ENCODE measurements around the gene STKLD1. TPM values are rescaled to one million over a fixed set of nuclear protein-coding genes. Genes with fewer than 3 reads are reported as not detected.
"Not testable (repeated sequence)": the region's sequence is repeated elsewhere in the genome, so short reads cannot be mapped to it uniquely, and the experiment has no call there.

The STKLD1 gene
- polyA plus RNA-seq, 1 donor = 2.4 TPM

DNA sequence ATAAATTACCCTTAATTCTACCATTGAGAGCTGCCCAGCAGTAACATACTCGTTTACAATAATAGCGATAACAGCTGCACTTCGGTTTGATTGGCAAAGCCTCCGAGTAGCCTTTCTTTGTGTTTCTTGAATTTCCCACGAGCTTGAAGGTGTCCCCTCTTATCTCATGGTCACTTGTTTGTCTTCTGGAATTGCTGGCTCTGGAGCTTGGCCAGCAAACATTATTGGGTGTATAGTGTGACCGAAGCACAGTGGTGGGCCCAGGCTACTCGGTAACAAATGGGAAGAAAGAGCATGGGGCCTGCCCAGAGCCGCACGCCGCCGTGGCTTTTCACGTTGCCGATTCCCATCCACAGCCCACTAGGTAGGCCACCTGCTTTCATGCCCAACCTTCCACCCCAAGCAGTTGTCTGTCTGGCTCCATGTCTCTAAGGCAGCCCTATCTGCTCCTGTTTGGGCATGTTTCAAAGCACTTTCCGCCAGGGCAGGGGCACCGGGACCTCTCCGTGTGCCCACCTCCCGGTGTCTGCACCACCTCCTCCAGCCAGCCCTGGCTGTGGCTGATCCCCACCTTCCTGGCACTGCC lies 8.7 kb downstream of the STKLD1 start:
- Histone ChIP-seq H3K36me3 (ENCODE audit: control insufficient read depth, insufficient read depth, low read length) (no peaks in the 10 kb centered on the region), H3K9me3 (ENCODE audit: control insufficient read depth, low read depth, low read length) (peaks cover 13% of the 10 kb centered on the region), H3K4me3 (ENCODE audit: low read length) (no peak overlapping the region), H3K27me3 (ENCODE audit: control insufficient read depth, insufficient read depth, low read length) (no peaks in the 10 kb centered on the region), H3K27ac (ENCODE audit: low read length) (no peak overlapping the region), H3K4me1 (ENCODE audit: control insufficient read depth, insufficient read depth, low read length) (no peaks in the 10 kb centered on the region)
- WGBS (ENCODE audit: insufficient coverage, low lambda C conversion rate) = no CpG with 5 or more reads among the region's 17 CpGs
- no peak for DNase-seq

GRCh38 chr9:133385452-133385851 lies 9.3 kb downstream of the STKLD1 start:
- WGBS (ENCODE audit: insufficient coverage, low lambda C conversion rate) = no CpG with 5 or more reads among the region's 14 CpGs
- no peak overlapping the region for H3K27ac ChIP-seq (ENCODE audit: low read length)

GRCh38 chr9:133386338-133386737 lies 10.2 kb downstream of the STKLD1 start:
- Histone ChIP-seq H3K36me3 (ENCODE audit: control insufficient read depth, insufficient read depth, low read length) (no peaks in the 10 kb centered on the region), H3K4me1 (ENCODE audit: control insufficient read depth, insufficient read depth, low read length) (no peaks in the 10 kb centered on the region), H3K4me3 (ENCODE audit: low read length) (no peak overlapping the region), H3K27ac (ENCODE audit: low read length) (no peak overlapping the region), H3K9me3 (ENCODE audit: control insufficient read depth, low read depth, low read length) (peaks cover 13% of the 10 kb centered on the region), H3K27me3 (ENCODE audit: control insufficient read depth, insufficient read depth, low read length) (no peaks in the 10 kb centered on the region)
- DNase-seq = no peak
- no CpG with 5 or more reads among the region's 13 CpGs for WGBS (ENCODE audit: insufficient coverage, low lambda C conversion rate)

More at GRCh38 chr9:133385452-133385851, 9.3 kb downstream of the STKLD1 start:
- DNase-seq = no peak
- H3K27me3 ChIP-seq (ENCODE audit: control insufficient read depth, insufficient read depth, low read length) = no peaks in the 10 kb centered on the region
- peaks cover 13% of the 10 kb centered on the region for H3K9me3 ChIP-seq (ENCODE audit: control insufficient read depth, low read depth, low read length)
- no peaks in the 10 kb centered on the region for H3K36me3 ChIP-seq (ENCODE audit: control insufficient read depth, insufficient read depth, low read length)
- H3K4me1 ChIP-seq (ENCODE audit: control insufficient read depth, insufficient read depth, low read length) = no peaks in the 10 kb centered on the region
- H3K4me3 ChIP-seq (ENCODE audit: low read length) = no peak overlapping the region

- H3K36me3 ChIP-seq (ENCODE audit: control insufficient read depth, insufficient read depth, low read length) = no peaks in the 10 kb centered on the region
- DNase-seq = no peak
- peaks cover 9% of the 10 kb centered on the region for H3K9me3 ChIP-seq (ENCODE audit: control insufficient read depth, low read depth, low read length)
- no CpG with 5 or more reads among the region's 9 CpGs for WGBS (ENCODE audit: insufficient coverage, low lambda C conversion rate)
- H3K27me3 ChIP-seq (ENCODE audit: control insufficient read depth, insufficient read depth, low read length) = no peaks in the 10 kb centered on the region
- peaks cover 2% of the 10 kb centered on the region for H3K4me1 ChIP-seq (ENCODE audit: control insufficient read depth, insufficient read depth, low read length)
- H3K4me3 ChIP-seq (ENCODE audit: low read length) = no peak overlapping the region
- no peak overlapping the region for H3K27ac ChIP-seq (ENCODE audit: low read length)
Measured at GRCh38 chr9:133387680-133388079, 11.5 kb downstream of the STKLD1 start.

DNA sequence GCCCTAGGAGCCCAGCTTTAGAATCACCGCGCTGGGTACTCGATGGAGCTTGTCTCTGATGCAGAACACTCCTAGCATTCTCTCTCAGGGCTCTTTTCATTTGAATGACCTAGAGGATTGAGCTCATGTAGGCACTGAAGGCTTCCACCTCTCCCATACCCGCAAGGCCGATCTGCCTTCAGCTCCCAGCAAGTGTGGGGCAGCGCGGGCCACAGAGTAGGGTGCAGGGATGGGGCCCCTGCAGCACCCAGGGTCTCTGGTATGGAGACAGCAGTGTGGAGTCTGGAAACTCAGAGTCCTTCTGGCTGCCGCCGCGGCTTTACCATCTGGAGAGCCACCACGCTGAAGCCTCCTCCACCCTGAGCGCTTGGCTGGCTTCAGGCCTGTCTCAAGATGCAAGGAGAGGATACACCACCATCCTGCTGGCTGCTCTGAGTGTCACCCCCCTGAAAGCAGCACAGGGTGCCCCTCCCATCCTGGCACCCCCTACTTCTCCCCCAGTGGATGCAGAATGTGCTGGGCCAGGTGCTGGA lies 12.9 kb downstream of the STKLD1 start:
- H3K27me3 ChIP-seq (ENCODE audit: control insufficient read depth, insufficient read depth, low read length) = no peaks in the 10 kb centered on the region
- WGBS (ENCODE audit: insufficient coverage, low lambda C conversion rate) = no CpG with 5 or more reads among the region's 12 CpGs
- DNase-seq = no peak
- peaks cover 6% of the 10 kb centered on the region for H3K4me1 ChIP-seq (ENCODE audit: control insufficient read depth, insufficient read depth, low read length)
- H3K9me3 ChIP-seq (ENCODE audit: control insufficient read depth, low read depth, low read length) = no peaks in the 10 kb centered on the region
- no peaks in the 10 kb centered on the region for H3K36me3 ChIP-seq (ENCODE audit: control insufficient read depth, insufficient read depth, low read length)
- no peak overlapping the region for H3K4me3 ChIP-seq (ENCODE audit: low read length)
- no peak overlapping the region for H3K27ac ChIP-seq (ENCODE audit: low read length)

DNA sequence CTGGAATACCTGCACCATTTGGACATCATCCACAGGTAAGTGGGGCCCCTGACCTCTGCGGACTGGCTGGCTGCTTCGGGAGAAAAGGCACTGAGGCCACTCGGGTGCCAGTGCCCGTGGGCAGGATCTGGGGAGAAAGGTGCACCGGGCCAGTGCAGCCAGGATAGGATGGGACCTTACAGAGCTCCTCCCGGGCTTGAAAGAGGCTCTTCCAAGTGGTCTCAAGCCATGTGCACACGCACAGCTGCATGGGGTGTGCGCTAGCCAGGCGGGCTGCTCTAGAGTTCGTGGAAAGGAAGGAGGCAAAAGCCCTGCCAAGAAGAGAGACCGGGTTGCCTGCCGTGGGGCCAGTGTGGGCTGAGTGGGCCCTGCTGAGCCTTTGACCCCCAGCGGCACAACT lies 13.4 kb downstream of the STKLD1 start:
- no CpG with 5 or more reads among the region's 13 CpGs for WGBS (ENCODE audit: insufficient coverage, low lambda C conversion rate)
- H3K9me3 ChIP-seq (ENCODE audit: control insufficient read depth, low read depth, low read length) = no peaks in the 10 kb centered on the region

DNA sequence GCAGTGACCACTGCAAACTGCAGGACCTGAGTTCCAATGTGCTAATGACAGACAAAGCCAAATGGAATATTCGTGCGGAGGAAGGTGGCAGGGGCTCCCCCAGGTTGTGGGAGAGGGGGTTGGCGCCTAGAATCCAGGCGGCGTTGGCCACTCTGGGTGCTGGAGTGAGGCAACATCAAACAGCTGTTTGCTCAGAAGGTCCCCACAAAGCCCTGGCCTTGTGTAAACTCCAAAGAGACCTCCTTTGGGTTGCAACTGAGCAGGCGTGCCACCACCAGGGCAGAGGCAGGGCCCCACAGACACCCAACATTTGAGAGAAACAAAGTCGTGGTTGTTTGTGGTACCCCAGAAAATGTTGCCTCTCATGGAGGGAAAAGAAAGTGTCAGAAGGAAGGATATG lies 14.5 kb downstream of the STKLD1 start:
- Histone ChIP-seq H3K4me3 (ENCODE audit: low read length) (no peak overlapping the region), H3K4me1 (ENCODE audit: control insufficient read depth, insufficient read depth, low read length) (peaks cover 16% of the 10 kb centered on the region), H3K27me3 (ENCODE audit: control insufficient read depth, insufficient read depth, low read length) (no peaks in the 10 kb centered on the region), H3K9me3 (ENCODE audit: control insufficient read depth, low read depth, low read length) (no peaks in the 10 kb centered on the region), H3K36me3 (ENCODE audit: control insufficient read depth, insufficient read depth, low read length) (no peaks in the 10 kb centered on the region), H3K27ac (ENCODE audit: low read length) (no peak overlapping the region)
- no peak for DNase-seq
- no CpG with 5 or more reads among the region's 7 CpGs for WGBS (ENCODE audit: insufficient coverage, low lambda C conversion rate)

More for the DNA sequence above, 13.4 kb downstream of the STKLD1 start:
- Histone ChIP-seq H3K27ac (ENCODE audit: low read length) (no peak overlapping the region), H3K27me3 (ENCODE audit: control insufficient read depth, insufficient read depth, low read length) (no peaks in the 10 kb centered on the region), H3K36me3 (ENCODE audit: control insufficient read depth, insufficient read depth, low read length) (no peaks in the 10 kb centered on the region), H3K4me1 (ENCODE audit: control insufficient read depth, insufficient read depth, low read length) (peaks cover 10% of the 10 kb centered on the region), H3K4me3 (ENCODE audit: low read length) (no peak overlapping the region)
- no peak for DNase-seq

GRCh38 chr9:133391449-133391848 lies 15.3 kb downstream of the STKLD1 start:
- not testable (repeated sequence) for H3K9me3 ChIP-seq (ENCODE audit: control insufficient read depth, low read depth, low read length); H3K4me3 ChIP-seq (ENCODE audit: low read length); H3K36me3 ChIP-seq (ENCODE audit: control insufficient read depth, insufficient read depth, low read length); H3K27me3 ChIP-seq (ENCODE audit: control insufficient read depth, insufficient read depth, low read length); DNase-seq
- WGBS (ENCODE audit: insufficient coverage, low lambda C conversion rate) = no CpG with 5 or more reads among the region's 4 CpGs
- H3K27ac ChIP-seq (ENCODE audit: low read length) = peak overlapping the region; percentile 62
- H3K4me1 ChIP-seq (ENCODE audit: control insufficient read depth, insufficient read depth, low read length) = peaks cover 16% of the 10 kb centered on the region

- not testable (repeated sequence) for H3K36me3 ChIP-seq (ENCODE audit: control insufficient read depth, insufficient read depth, low read length); DNase-seq; H3K9me3 ChIP-seq (ENCODE audit: control insufficient read depth, low read depth, low read length); H3K27ac ChIP-seq (ENCODE audit: low read length); H3K27me3 ChIP-seq (ENCODE audit: control insufficient read depth, insufficient read depth, low read length); H3K4me3 ChIP-seq (ENCODE audit: low read length)
- H3K4me1 ChIP-seq (ENCODE audit: control insufficient read depth, insufficient read depth, low read length) = peaks cover 19% of the 10 kb centered on the region
- no CpG with 5 or more reads among the region's 3 CpGs for WGBS (ENCODE audit: insufficient coverage, low lambda C conversion rate)
Measured at GRCh38 chr9:133392308-133392707, 16.1 kb downstream of the STKLD1 start.

DNA sequence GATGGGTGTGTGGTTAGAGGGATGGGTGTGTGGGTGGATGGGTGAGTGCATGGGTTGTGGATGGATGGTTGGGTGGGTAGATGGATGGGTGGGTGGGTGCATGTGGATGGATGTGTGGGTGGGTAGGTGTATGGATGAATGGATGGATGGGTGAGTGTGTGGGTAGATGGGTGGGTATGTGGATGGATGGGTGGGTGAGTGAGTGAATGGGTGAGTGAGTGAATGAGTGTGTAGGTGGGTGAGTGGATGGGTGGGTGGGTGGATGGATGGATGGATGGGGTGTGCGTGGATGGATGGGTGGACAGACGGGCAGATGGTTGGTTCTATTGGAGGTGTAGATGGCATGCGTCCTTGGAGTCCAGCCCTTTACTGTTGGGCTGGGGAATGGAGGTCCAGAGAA lies 17.2 kb downstream of the STKLD1 start:
- no peak overlapping the region for H3K4me3 ChIP-seq (ENCODE audit: low read length)
- no CpG with 5 or more reads among the region's 3 CpGs for WGBS (ENCODE audit: insufficient coverage, low lambda C conversion rate)
- H3K27ac ChIP-seq (ENCODE audit: low read length) = no peak overlapping the region
- H3K36me3 ChIP-seq (ENCODE audit: control insufficient read depth, insufficient read depth, low read length) = no peaks in the 10 kb centered on the region
- H3K4me1 ChIP-seq (ENCODE audit: control insufficient read depth, insufficient read depth, low read length) = peaks cover 19% of the 10 kb centered on the region
- no peaks in the 10 kb centered on the region for H3K9me3 ChIP-seq (ENCODE audit: control insufficient read depth, low read depth, low read length)
- DNase-seq = no peak
- peaks cover 13% of the 10 kb centered on the region for H3K27me3 ChIP-seq (ENCODE audit: control insufficient read depth, insufficient read depth, low read length)

DNA sequence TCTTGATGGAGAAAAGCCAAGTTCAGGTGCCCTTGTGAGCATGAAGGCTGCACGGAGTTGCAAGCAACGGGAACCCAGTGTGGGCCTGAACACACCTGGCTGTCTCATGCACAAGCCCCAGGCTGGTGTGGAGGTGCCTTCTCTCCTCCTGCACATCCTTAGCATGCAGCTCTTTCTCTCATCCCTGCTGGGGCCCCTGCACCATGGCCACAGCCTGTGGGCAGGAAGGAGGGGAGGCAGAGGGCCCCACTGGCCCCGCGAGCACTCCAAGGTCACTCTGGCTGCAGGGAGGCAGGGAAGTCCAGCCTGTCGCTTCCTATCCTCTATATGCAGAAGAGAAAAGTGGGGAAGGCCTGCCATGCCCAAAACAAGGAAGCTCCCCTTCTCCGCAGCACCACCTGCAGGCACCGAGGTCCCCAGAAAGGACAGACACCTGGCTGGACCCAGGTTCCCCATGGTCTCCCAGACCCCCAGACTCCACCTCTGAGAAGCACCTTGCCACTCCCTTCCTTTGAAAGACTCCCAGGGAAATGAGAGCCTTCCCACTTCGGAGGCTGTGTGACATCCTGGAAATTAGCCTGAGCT lies 18.6 kb downstream of the STKLD1 start:
- Histone ChIP-seq H3K27me3 (ENCODE audit: control insufficient read depth, insufficient read depth, low read length) (peaks cover 13% of the 10 kb centered on the region), H3K4me3 (ENCODE audit: low read length) (no peak overlapping the region), H3K36me3 (ENCODE audit: control insufficient read depth, insufficient read depth, low read length) (no peaks in the 10 kb centered on the region), H3K9me3 (ENCODE audit: control insufficient read depth, low read depth, low read length) (no peaks in the 10 kb centered on the region), H3K4me1 (ENCODE audit: control insufficient read depth, insufficient read depth, low read length) (peaks cover 22% of the 10 kb centered on the region), H3K27ac (ENCODE audit: low read length) (no peak overlapping the region)
- WGBS (ENCODE audit: insufficient coverage, low lambda C conversion rate) = no CpG with 5 or more reads among the region's 8 CpGs
- peak in 1 of 2 donors; percentile 18 for DNase-seq
